ENCODE measurements around the gene PITPNC1.

- TF ChIP-seq, protein P1, sequence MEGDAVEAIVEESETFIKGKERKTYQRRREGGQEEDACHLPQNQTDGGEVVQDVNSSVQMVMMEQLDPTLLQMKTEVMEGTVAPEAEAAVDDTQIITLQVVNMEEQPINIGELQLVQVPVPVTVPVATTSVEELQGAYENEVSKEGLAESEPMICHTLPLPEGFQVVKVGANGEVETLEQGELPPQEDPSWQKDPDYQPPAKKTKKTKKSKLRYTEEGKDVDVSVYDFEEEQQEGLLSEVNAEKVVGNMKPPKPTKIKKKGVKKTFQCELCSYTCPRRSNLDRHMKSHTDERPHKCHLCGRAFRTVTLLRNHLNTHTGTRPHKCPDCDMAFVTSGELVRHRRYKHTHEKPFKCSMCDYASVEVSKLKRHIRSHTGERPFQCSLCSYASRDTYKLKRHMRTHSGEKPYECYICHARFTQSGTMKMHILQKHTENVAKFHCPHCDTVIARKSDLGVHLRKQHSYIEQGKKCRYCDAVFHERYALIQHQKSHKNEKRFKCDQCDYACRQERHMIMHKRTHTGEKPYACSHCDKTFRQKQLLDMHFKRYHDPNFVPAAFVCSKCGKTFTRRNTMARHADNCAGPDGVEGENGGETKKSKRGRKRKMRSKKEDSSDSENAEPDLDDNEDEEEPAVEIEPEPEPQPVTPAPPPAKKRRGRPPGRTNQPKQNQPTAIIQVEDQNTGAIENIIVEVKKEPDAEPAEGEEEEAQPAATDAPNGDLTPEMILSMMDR (conservative IDR thresholded peaks at IDR 0.05; ENCODE audit: low read depth, low read length), result no peak
- no peak for TF ChIP-seq EZH2 (IDR thresholded peaks at IDR 0.05; ENCODE audit: borderline replicate concordance, low read depth, low read length, poor library complexity, severe bottlenecking)
Measured at GRCh38 chr17:67548693-67549092, 171.6 kb downstream of the PITPNC1 start.

Data from A673 (cell line).